Activated T-cell treated with anti-CD3 and anti-CD28 coated beads for 4 hours (primary cell): ENCODE data around the gene ZNF334.

Experiments
- DNase-seq: peaks from one replicate; pipeline ENCODE4 v3.0.0-alpha.2; 2020

The ZNF334 gene

GRCh38 chr20:46484954-46485353, 28.4 kb downstream of the ZNF334 start:
- DNase-seq: no peak

- DNase-seq: no peak
Measured at GRCh38 chr20:46483879-46484278, 29.5 kb downstream of the ZNF334 start.

- no peak for DNase-seq
Measured at GRCh38 chr20:46482864-46483263, 30.5 kb downstream of the ZNF334 start.

DNA sequence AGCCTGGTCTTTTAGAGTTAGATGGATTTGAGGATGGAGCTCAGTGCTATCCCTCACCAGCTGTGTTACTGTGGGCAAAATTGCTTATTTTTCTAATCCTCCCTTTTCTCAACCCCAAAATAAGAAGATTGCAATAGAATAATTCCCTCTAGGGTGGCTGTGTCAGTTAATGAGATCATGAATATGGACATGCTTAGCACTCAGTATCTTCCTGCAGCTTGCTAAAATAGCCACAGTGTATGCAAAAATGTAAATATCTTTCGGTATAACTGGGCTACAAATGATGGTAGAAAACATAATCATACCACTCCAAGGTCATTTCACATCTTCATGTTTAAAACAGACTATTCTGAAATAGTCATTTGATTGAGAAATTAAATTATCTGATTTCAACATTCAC, 35.7 kb downstream of the ZNF334 start:
- DNase-seq: no peak

DNA sequence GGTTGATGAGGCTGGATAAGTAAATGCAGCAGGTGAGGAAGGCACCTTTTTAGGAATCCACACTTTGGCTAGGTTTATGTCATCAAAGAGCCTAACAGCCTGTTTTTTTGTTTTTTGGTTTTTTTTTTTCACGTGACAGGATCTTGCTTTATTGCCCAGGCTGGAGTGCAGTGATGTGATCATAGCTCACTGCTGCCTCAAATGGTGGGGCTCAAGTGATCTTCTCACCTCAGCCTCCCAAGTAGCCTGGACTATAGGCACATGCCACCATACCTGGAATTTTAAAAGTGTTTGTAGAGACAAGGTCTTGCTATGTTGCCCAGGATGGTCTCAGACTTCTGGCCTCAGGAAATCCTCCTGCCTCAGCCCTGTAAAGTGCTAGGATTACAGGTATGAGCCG, 36.1 kb downstream of the ZNF334 start:
- DNase-seq: no peak

GRCh38 chr20:46468508-46468907, 44.9 kb downstream of the ZNF334 start:
- no peak for DNase-seq

GRCh38 chr20:46464451-46464850, 48.9 kb downstream of the ZNF334 start:
- DNase-seq: no peak

DNA sequence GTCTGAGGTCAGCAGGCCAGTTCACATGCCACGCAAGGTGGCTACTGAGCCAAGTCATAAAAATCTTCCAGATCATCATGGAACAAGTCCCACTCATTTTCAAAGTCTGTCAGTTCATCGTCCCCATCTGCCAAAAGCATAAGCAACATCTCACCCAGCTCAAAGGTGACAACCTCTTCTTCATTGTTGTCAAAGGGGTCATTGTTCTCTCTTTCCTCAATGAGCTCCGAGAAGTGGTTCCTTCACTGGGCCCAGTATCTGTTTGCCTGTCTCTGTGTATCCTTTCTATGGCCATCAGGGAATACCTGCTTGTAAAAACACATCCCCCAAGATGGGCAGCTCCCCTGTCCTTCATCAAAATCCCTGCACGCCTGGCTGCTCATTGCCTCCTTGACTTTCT, 49.5 kb downstream of the ZNF334 start:
- no peak for DNase-seq

- no peak for DNase-seq
Measured at GRCh38 chr20:46461808-46462207, 51.6 kb downstream of the ZNF334 start.

GRCh38 chr20:46458866-46459750, 54.3 kb downstream of the ZNF334 start:
- peak; percentile 5 for DNase-seq

DNA sequence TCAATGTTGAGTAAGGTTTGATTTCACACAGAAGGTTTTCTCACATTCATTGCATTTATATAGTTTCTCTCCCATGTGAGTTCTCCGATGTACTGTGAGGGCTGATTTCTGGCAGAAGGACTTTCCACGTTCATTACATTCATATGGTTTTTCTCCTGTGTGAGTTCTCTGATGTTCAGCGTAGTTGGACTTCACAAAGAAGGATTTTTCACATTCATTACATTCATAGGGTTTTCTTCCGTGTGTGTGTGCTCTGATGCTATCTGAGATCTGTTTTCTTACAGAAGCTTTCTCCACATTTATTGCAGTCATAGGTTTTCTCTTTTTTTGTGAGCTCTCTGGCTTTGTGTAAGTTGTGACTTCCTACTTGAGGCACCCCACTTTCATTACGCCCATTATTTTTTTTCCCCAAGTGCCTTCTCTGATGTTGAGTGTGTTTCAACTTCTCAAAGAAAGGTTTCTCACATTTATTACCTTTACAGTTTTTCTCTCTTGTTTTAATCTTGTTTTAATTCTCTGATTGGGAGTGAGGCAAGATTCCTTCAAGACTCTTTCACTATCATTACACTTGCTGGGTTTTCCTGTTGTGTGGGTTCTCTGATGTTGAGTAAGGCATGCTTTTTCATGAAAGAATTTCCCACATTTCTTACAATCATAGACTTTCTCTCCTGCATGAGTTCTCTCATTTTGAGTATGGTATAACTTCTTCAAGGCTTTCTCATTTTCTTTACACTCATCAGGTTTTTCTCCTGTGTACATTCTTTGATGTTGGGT, 56.9 kb downstream of the ZNF334 start:
- no peak for DNase-seq

DNA sequence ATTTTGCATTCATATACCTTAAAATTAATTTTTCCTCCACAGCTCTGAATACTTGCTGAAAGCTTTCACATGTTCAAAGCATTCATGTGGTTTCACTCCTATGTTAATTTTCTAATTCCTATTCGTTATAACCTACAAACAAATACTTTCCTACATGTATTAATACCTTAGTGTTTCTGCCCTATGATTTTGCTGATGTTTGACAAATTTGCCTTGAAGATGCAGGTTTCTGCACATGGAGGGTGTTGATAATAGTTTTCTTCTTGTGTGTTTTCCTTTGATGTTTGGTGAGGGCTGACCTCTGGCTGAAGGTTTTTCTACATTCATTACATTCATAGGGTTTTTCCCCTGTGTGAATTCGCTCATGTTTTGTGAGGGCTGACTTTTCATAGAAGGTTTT, 57.6 kb downstream of the ZNF334 start:
- DNase-seq: no peak
